Measurements from ENCODE around the gene AP1S2.

DNA sequence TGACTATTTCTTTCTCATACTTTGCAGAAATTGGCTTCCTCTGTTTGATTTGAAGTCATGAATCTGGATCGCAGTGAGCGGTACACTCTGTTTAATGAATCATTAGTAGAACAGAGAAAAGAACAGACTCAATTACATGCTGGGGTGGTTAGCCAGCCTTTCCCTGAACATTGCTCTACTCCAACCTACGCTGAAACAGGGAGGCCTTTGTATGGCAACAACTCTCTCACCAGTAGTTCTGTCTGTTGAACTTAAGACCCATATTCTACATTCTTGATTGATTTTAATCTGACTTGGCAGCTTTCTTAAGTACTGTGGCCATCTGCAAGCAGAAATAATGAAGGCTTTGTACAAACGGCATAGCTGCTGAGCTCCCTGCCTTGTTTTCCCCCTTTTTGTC lies 19.0 kb upstream of the AP1S2 start:
- TF ChIP-seq CTCF (conservative IDR thresholded peaks at IDR 0.05): no peak
- no peak for TF ChIP-seq ZFX (IDR thresholded peaks at IDR 0.05)
